Fibroblast of skin of right quadriceps (primary cell): ENCODE data around the gene FADS3.

Experiments used
- DNase-seq: peaks from one replicate; pipeline ENCODE4 v3.0.0-alpha.2; 2013

Gene FADS3

GRCh38 chr11:61896665-61897386 lies 5.5 kb upstream of the FADS3 start:
- DNase-seq, result no peak

GRCh38 chr11:61895718-61896059 lies 4.3 kb upstream of the FADS3 start:
- DNase-seq, result no peak

DNA sequence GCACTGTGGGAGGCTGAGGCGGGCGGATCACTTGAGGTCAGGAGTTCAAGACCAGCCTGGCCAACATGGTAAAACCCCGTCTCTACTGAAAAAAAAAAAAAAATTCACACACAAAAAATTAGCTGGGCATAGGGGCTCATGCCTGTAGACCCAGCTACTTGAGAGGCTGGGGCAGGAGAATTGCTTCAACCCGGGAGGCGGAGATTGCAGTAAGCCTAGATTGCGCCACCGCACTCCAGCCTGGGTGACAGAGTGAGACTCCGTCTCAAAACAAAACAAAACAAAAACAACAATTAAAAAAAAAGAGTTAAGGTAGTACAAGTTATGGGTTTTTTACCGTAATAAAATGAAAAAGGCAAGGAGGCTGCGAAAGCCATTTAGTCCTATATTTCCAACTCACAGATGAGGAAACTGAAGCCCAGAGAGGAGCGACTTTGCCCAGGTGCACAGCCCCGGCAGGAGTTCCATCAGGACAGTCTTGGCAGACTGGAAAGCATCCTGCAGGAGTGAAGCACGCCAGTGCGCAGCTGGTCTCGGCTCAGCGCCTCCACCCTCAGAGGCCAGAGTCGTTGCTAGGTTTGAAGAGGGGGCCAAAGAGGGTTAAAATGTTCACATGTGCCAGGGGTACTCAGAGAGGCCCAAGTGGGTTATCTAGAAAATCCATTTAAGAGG lies 3.8 kb upstream of the FADS3 start:
- DNase-seq, result no peak

DNA sequence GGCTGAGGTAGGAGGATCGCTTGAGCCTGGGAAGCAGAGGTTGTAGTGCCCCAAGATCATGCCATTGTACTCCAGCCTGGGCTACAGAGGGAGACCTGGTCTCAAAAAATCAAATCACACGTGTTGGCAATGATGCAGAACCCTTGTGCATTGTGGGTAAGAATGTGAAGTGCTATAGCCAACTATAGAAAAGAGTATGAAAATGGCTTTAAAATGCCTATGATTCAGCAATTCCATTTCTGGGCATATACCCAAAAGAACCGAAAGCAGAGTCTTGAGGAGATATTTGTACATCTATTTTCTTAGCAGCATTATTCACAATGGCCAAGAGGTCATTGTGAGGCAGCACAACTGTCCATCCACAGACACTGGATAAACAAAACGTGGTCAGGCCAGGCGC lies 2.6 kb upstream of the FADS3 start:
- DNase-seq, result peak; percentile 87

DNA sequence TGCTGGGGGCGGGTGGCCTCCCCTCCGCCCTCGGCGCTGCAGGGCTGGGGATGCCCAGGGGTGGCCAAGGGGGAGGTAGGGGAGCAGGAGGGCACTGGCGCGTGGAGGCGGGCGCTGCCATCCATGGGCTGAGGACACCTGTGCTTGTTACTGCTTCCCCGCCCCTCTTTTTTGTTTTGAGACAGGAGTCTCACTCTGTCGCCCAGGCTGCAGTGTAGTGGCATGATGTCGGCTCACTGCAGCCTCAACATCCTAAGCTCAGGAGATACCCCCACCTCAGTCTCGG lies 683 bp upstream of the FADS3 start:
- no peak for DNase-seq

DNA sequence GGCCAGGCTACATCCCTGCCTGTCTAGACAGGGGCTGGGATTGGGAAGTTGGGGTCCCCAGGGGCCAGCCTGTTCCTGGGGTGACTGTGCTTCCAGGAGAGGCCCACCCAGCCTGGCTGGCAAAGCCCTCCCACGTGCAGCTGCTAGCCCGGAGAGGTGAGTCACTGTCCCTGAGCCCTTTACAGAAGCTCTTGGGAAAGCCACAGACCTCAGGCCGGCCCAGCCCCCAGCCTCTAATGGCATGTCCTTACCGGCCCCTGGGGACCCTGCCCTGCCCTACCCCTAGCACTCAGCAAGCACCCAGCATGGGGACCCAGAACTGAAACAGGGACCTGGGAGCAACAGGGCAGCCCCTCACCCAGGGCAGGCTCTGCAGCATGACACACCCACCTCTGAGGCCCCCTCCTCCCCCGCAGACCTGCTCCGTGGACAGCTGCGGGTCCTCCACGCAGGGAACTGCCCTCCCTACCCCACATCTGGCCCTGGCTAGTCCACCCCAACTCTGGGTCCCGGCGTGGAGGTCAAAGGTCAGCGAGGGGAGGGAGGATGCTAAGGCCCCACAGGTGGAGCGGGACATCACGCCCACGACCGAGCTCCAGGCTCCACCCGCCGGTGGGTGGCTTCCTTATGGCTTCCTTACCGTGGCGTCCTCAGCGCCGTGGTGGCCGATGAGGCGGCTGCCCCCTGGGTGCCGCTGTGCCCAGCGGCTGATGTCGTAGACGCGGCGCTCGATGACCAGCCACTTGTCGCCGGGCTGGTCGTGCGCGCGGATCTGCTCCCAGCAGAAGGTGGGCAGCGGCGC lies 615 bp downstream of the FADS3 start:
- DNase-seq, result peak; percentile 73

- DNase-seq, result no peak
These were observed 1.5 kb downstream of the FADS3 start for GRCh38 chr11:61889831-61890230.

GRCh38 chr11:61888590-61888989 lies 2.8 kb downstream of the FADS3 start:
- no peak for DNase-seq

DNA sequence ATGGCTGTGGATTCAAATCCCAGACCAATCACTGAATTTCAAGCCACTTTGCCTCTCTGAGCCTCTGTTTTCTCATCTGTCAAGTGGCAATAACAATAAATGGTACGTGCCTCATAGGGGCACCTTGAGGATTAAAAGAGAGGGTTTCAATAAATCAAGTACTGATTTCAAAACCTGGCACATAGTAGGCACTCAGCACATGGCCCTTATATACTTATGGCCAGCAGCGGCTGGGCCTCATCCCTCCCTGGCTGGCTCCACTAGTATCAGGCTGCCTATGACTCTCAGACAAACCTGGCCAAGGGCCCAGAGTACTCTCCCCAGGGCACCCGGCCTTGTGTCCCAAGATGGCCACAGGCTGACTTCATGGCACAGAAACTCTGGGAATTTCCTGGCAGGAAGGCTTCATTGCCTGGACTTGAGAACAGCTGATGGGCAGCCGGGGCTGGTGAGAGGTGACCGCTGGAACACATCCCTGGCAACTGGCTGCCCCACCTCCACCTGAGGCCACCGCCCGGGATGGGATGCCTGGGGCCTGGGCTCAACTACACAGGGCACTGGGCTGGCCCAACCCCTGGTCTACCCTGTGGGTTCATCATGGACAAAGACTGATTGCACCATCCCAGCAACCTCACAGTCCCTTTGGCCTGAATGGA lies 3.4 kb downstream of the FADS3 start:
- DNase-seq, result peak; percentile 65

DNA sequence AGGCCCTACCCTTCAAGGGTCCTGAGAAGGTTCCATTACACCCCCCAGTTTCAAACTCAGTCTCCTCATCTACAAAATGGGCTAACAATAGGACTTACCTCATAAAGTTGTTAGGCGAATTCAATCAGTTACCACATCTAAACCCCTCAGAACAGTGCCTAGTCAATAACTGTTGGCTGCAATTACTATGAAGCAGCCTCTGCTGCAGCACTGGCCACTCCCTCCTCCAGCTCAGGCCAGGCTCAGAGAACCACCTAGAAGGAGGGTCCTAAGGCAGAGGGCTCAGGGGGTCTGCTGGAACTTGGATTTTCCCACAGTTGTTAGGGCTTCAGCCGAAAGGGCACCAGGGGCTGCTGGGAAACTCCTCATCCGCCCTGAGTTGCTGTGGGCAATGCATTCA lies 4.7 kb downstream of the FADS3 start:
- no peak for DNase-seq

DNA sequence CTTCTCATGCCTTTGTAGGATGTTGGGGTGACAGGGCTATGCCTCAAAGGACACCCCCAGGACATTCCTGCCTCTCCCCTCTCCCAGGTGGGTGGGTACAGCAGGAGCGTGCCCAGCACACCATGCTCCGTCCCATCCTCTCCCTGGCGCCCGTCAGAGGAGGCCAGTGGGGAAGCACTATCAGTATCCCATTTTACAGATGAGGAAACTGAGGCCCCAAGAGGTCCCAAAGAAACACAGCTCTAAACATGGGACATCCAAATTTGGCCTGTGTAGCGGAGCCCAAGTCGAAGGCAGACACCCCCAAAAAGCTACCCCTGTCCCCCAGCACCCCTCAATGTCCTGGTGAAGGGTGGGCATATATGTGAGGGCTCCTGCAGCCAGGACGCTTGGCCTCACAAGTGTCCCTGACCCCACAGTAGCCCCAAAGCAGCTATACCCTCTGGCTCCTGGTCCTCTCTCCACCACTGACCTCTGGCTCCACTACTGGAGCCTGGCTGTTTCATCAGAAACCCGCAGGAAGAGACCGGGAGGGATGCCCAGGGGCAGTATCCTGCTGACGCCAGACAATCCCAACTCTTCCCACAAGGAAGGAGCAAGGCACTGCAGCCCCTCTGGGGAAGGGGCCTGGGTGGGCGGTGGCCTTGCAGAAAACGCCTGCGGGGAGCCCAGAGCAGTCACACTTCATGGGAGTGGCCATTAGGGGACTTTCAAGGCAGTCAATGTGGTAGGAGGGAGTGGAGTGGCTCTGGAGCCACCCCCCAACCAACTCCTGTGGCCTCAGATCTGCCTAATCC lies 5.4 kb downstream of the FADS3 start:
- no peak for DNase-seq

- DNase-seq, result no peak
These were observed 6.1 kb downstream of the FADS3 start for GRCh38 chr11:61885166-61885778.

DNA sequence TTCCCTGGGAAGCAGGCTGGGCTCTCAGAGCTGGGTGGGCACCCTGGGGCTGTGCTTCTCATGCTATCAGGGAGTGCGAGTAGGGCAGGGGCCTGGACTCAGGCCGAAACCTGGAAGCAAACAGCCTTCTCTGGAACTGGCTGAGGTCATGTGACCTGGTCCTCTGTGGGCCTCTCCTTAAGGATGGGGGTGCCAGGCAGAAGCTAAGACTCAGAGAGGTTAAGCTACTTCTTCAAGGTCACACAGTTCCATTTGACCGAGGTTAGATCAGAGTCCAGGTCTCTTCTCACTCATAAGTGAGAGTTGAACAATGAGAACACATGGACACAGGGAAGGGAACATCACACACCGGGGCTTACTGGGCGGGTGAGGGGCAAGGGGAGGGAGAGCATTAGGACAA lies 7.4 kb downstream of the FADS3 start:
- no peak for DNase-seq

- DNase-seq, result no peak
These were observed 8.0 kb downstream of the FADS3 start for GRCh38 chr11:61883327-61883726.

- DNase-seq, result no peak
These were observed 8.5 kb downstream of the FADS3 start for GRCh38 chr11:61882879-61883278.

DNA sequence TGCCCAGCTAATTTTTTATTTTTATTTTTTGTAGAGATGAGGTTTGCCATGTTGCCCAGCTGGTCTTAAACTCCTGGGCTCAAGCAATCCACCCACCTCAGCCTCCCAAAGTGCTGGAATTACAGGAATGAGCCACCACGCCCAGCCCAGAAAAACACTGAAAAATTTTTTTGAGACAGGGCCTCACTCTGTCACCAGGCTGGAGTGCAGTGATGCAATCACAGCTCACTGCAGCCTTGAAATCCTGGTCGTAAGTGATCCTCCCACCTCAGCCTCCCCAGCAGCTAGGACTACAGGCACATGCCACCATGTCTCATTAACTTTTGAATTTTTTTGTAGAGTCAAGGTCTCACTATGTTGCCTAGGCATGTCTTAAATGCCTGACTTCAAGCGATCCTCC lies 9.1 kb downstream of the FADS3 start:
- DNase-seq, result peak; percentile 17

- no peak for DNase-seq
These were observed 9.9 kb downstream of the FADS3 start for GRCh38 chr11:61881397-61881796.

GRCh38 chr11:61880454-61880853 lies 10.9 kb downstream of the FADS3 start:
- no peak for DNase-seq

- no peak for DNase-seq
These were observed 11.3 kb downstream of the FADS3 start for GRCh38 chr11:61880031-61880430.

DNA sequence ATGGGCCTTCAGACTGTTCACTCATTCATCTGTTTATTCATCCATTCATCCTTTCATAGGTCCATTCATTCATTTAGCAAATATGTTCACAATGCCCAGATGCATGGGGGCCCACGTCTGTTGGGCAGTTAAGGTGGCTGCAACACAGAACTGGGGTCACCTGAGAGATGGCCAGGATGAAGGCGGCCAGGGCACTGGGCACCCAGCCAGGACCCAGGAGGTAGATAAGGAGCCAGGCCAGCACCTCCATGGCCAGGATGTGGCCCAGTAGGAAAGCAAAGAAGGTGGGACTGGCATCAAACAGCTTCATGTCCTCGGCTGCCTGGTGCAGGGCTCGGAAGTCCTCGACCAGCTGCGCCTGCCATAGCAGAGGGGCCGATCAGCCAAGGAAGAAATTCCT lies 12.2 kb downstream of the FADS3 start:
- DNase-seq, result no peak

GRCh38 chr11:61875698-61876097 lies 15.6 kb downstream of the FADS3 start:
- no peak for DNase-seq

- no peak for DNase-seq
These were observed 16.5 kb downstream of the FADS3 start for GRCh38 chr11:61874853-61875252.
